Measurements from ENCODE around the gene STK38. TPM values are rescaled to one million over a fixed set of nuclear protein-coding genes. Genes with fewer than 3 reads are reported as not detected.
A peak's percentile ranks its signal among the peaks of the same experiment; 100 is the strongest.

Gene STK38
- total and polyA plus RNA-seq, 2 of the 13 experiments (the other 11 are each of a cell fraction or from before 2014, with no cell fraction given): 10.3 to 20.7 TPM

- Histone ChIP-seq H3K36me3 (replicated peaks in 1 of 2; ENCODE audit: control insufficient read depth in 1 of 2, insufficient read depth in 2 of 2, low read length in 2 of 2) (peaks cover 9 to 20% of the 10 kb centered on the region in 2 experiments), H3K27me3 (ENCODE audit: control insufficient read depth in 1 of 2, insufficient read depth in 2 of 2, low read length in 2 of 2) (no peaks in the 10 kb centered on the region), H4K20me1 (ENCODE audit: insufficient read depth, low read length) (no peaks in the 10 kb centered on the region), H3K79me2 (ENCODE audit: insufficient read depth, low read length) (no peaks in the 10 kb centered on the region), H3K4me1 (ENCODE audit: insufficient read depth, low read length) (peaks cover 31% of the 10 kb centered on the region), H2AFZ (ENCODE audit: low read length) (no peak overlapping the region), H3K9me3 (ENCODE audit: low read length) (no peaks in the 10 kb centered on the region), H3K4me2 (ENCODE audit: low read depth, low read length) (peak overlapping the region; percentile 0; the same call in 1 of the 2 replicates), H3K27ac (ENCODE audit: extremely low read length, insufficient read depth, low read length) (peak overlapping the region; percentile 34), H3K4me3 (replicated peaks in 1 of 3; ENCODE audit: insufficient read depth in 1 of 3, low read depth in 2 of 3, low read length in 3 of 3) (no peak overlapping the region), H3K9ac (ENCODE audit: insufficient read depth, low read depth, low read length) (no peak overlapping the region)
- ATAC-seq (peak; percentile 30; the same call in 1 of the 3 replicates), FAIRE-seq (no peak), DNase-seq (ENCODE audit: low spot score) (no peak)
- 50% methylated on average over 3 of the region's 3 CpGs for WGBS (ENCODE audit: low lambda C conversion rate)
- ChIA-PET POLR2A (interaction anchor here (0.7 to 1.3 kb wide), 3 partner anchors 25 to 91 kb away, joined by 3 read pairs; no protein-coding TSS in a partner anchor), CTCF (ENCODE audit: low intra/inter-chr PET ratio, low total read pairs) (no interaction called here)
- in situ Hi-C loops (cut with HindIII; ENCODE audit: extremely low pct_ligation_motif_present, low pct_unique_long_range_greater_than_20kb) (no loop called here), intact Hi-C loops (cut with micrococcal nuclease; ENCODE audit: unreplicated experiment) (no loop called here)
- BruUV-seq (replicated peaks): no TSS peak
- TF ChIP-seq GTF3A (CRISPR knock-in tag; conservative IDR thresholded peaks at IDR 0.05) (no peak), NCOA1 (CRISPR knock-in tag; IDR thresholded peaks at IDR 0.05) (no peak), RFXANK (CRISPR knock-in tag; IDR thresholded peaks at IDR 0.05) (no peak), ZNF138 (CRISPR knock-in tag; IDR thresholded peaks at IDR 0.05; ENCODE audit: low read depth) (no peak), SMARCC2 (IDR thresholded peaks at IDR 0.05) (no peak), RFX3 (CRISPR knock-in tag; IDR thresholded peaks at IDR 0.05) (no peak), ZBTB1 (CRISPR knock-in tag; IDR thresholded peaks at IDR 0.05; ENCODE audit: borderline replicate concordance) (no peak), SOX13 (IDR thresholded peaks at IDR 0.05) (no peak), SOX13 (CRISPR knock-in tag; conservative IDR thresholded peaks at IDR 0.05 in 1 of 2, IDR thresholded peaks at IDR 0.05 in 1 of 2) (peak in 1 of 2 experiments; percentile 47; a peak in 1 of 4 replicates), ZNF724P (CRISPR knock-in tag; IDR thresholded peaks at IDR 0.05; ENCODE audit: borderline replicate concordance) (no peak), SMAD9 (CRISPR knock-in tag; IDR thresholded peaks at IDR 0.05) (no peak), XRCC5 (optimal IDR thresholded peaks at IDR 0.05; ENCODE audit: low read length) (no peak), HNF1B (CRISPR knock-in tag; IDR thresholded peaks at IDR 0.05) (no peak), ZNF337 (CRISPR knock-in tag; IDR thresholded peaks at IDR 0.05; ENCODE audit: borderline replicate concordance, low read depth) (no peak), NBN (conservative IDR thresholded peaks at IDR 0.05) (no peak), SRSF9 (IDR thresholded peaks at IDR 0.05; ENCODE audit: borderline replicate concordance, insufficient read depth, low read depth, low read length, poor library complexity, severe bottlenecking) (no peak), ZNF546 (CRISPR knock-in tag; conservative IDR thresholded peaks at IDR 0.05) (no peak), ZNF230 (CRISPR knock-in tag; IDR thresholded peaks at IDR 0.05) (no peak), ARID4A (CRISPR knock-in tag; IDR thresholded peaks at IDR 0.05; ENCODE audit: borderline replicate concordance) (no peak), SSRP1 (CRISPR knock-in tag; IDR thresholded peaks at IDR 0.05) (no peak), ZNF784 (CRISPR knock-in tag; IDR thresholded peaks at IDR 0.05; ENCODE audit: borderline replicate concordance) (no peak)
Measured at GRCh38 chr6:36515844-36516243, 31.4 kb downstream of the STK38 start.
